ENCODE results near the gene SNCA. TPM values are rescaled to one million over a fixed set of nuclear protein-coding genes. Genes with fewer than 3 reads are reported as not detected.

SNCA gene
- total RNA-seq, 1 donor from 2014 or later: 13.4 TPM

GRCh38 chr4:89868999-89869589, 32.1 kb upstream of the SNCA start:
- no peak for DNase-seq (ENCODE audit: low spot score, unreplicated experiment)
- H3K9me3 Mint-ChIP-seq (ENCODE audit: low read depth): peaks cover 5% of the 10 kb centered on the region
- H3K4me3 Mint-ChIP-seq (ENCODE audit: low read depth): no peak overlapping the region
- H3K27ac Mint-ChIP-seq: no peak overlapping the region
- H3K36me3 Mint-ChIP-seq (ENCODE audit: insufficient read depth): no peaks in the 10 kb centered on the region
- H3K4me1 Mint-ChIP-seq (ENCODE audit: low read depth): no peaks in the 10 kb centered on the region
- peak; percentile 62 for TF ChIP-seq CTCF (IDR thresholded peaks at IDR 0.05; ENCODE audit: unreplicated experiment)
- no peaks in the 10 kb centered on the region for H3K27me3 Mint-ChIP-seq

- peaks cover 5% of the 10 kb centered on the region for H3K9me3 Mint-ChIP-seq (ENCODE audit: low read depth)
- no peak overlapping the region for H3K4me3 Mint-ChIP-seq (ENCODE audit: low read depth)
- no peak overlapping the region for H3K27ac Mint-ChIP-seq
- no peaks in the 10 kb centered on the region for H3K36me3 Mint-ChIP-seq (ENCODE audit: insufficient read depth)
- H3K27me3 Mint-ChIP-seq: no peaks in the 10 kb centered on the region
- TF ChIP-seq CTCF (IDR thresholded peaks at IDR 0.05; ENCODE audit: unreplicated experiment): no peak
- DNase-seq (ENCODE audit: low spot score, unreplicated experiment): no peak
- no peaks in the 10 kb centered on the region for H3K4me1 Mint-ChIP-seq (ENCODE audit: low read depth)
Observed at GRCh38 chr4:89868276-89868675, 31.3 kb upstream of the SNCA start.

- Mint-ChIP-seq H3K9me3 (ENCODE audit: low read depth) (peaks cover 7% of the 10 kb centered on the region), H3K4me3 (ENCODE audit: low read depth) (no peak overlapping the region), H3K4me1 (ENCODE audit: low read depth) (no peaks in the 10 kb centered on the region), H3K36me3 (ENCODE audit: insufficient read depth) (no peaks in the 10 kb centered on the region), H3K27me3 (no peaks in the 10 kb centered on the region), H3K27ac (no peak overlapping the region)
- TF ChIP-seq CTCF (IDR thresholded peaks at IDR 0.05; ENCODE audit: unreplicated experiment): no peak
- no peak for DNase-seq (ENCODE audit: low spot score, unreplicated experiment)
Observed at GRCh38 chr4:89863533-89863932, 26.6 kb upstream of the SNCA start.

GRCh38 chr4:89860971-89861370, 24.0 kb upstream of the SNCA start:
- no peak for DNase-seq (ENCODE audit: low spot score, unreplicated experiment)
- no peaks in the 10 kb centered on the region for H3K27me3 Mint-ChIP-seq
- no peak overlapping the region for H3K27ac Mint-ChIP-seq
- H3K9me3 Mint-ChIP-seq (ENCODE audit: low read depth): peaks cover 6% of the 10 kb centered on the region
- H3K4me1 Mint-ChIP-seq (ENCODE audit: low read depth): no peaks in the 10 kb centered on the region
- TF ChIP-seq CTCF (IDR thresholded peaks at IDR 0.05; ENCODE audit: unreplicated experiment): no peak
- H3K36me3 Mint-ChIP-seq (ENCODE audit: insufficient read depth): no peaks in the 10 kb centered on the region
- H3K4me3 Mint-ChIP-seq (ENCODE audit: low read depth): no peak overlapping the region

- Mint-ChIP-seq H3K4me3 (ENCODE audit: low read depth) (no peak overlapping the region), H3K9me3 (ENCODE audit: low read depth) (peaks cover 16% of the 10 kb centered on the region), H3K27me3 (no peaks in the 10 kb centered on the region), H3K36me3 (ENCODE audit: insufficient read depth) (peaks cover under 1% of the 10 kb centered on the region), H3K27ac (no peak overlapping the region), H3K4me1 (ENCODE audit: low read depth) (no peaks in the 10 kb centered on the region)
- DNase-seq (ENCODE audit: low spot score, unreplicated experiment): no peak
- no peak for TF ChIP-seq CTCF (IDR thresholded peaks at IDR 0.05; ENCODE audit: unreplicated experiment)
Observed at GRCh38 chr4:89855236-89855635, 18.3 kb upstream of the SNCA start.

Measured in progenitor cell of endocrine pancreas (in vitro differentiated cells).